Urothelium cell line (cell line): ENCODE data around the gene KANK2.

ENCODE experiments used
- DNase-seq: peaks from one replicate; pipeline ENCODE4 v3.0.0; 2011; ENCODE audit warnings: low spot score, mixed read lengths
- FAIRE-seq: peaks from 2 replicates; lab custom pipeline; 2011; peaks lifted over from hg19 to GRCh38; lab: Jason Lieb, UNC

KANK2 gene

GRCh38 chr19:11197291-11198174, at the start of gene KANK2:
KANK2 (minus strand) TSS chr19:11197545; CDS start chr19:11194511, 3,034 bp downstream.
- DNase-seq (peak; percentile 94), FAIRE-seq (no peak)

GRCh38 chr19:11246941-11247340, 49.6 kb upstream of the KANK2 start:
- FAIRE-seq (no peak), DNase-seq (no peak)

GRCh38 chr19:11244846-11245589, 47.7 kb upstream of the KANK2 start:
- DNase-seq (no peak), FAIRE-seq (no peak)

GRCh38 chr19:11243798-11244169, 46.4 kb upstream of the KANK2 start:
- DNase-seq (no peak), FAIRE-seq (no peak)

GRCh38 chr19:11242864-11243797, 45.8 kb upstream of the KANK2 start:
- DNase-seq (peak; percentile 89), FAIRE-seq (peak; percentile 42)

GRCh38 chr19:11242025-11242424, 44.7 kb upstream of the KANK2 start:
- DNase-seq: no peak
- no peak for FAIRE-seq

GRCh38 chr19:11240008-11240444, 42.7 kb upstream of the KANK2 start:
- DNase-seq (no peak), FAIRE-seq (no peak)

GRCh38 chr19:11239377-11240000, 42.1 kb upstream of the KANK2 start, which contains the start of gene ANGPTL8:
ANGPTL8 (plus strand) TSS chr19:11239619; CDS start chr19:11239638, 19 bp downstream.
- DNase-seq (no peak), FAIRE-seq (no peak)

- DNase-seq (no peak), FAIRE-seq (no peak)
These were observed 41.5 kb upstream of the KANK2 start for GRCh38 chr19:11238781-11239376.

- no peak for FAIRE-seq
These were observed 40.7 kb upstream of the KANK2 start for GRCh38 chr19:11238041-11238440.

GRCh38 chr19:11237321-11237720, 40.0 kb upstream of the KANK2 start:
- DNase-seq (no peak), FAIRE-seq (no peak)

More at GRCh38 chr19:11238041-11238440, 40.7 kb upstream of the KANK2 start:
- no peak for DNase-seq

GRCh38 chr19:11236324-11237301, 39.3 kb upstream of the KANK2 start:
- no peak for FAIRE-seq
- no peak for DNase-seq

- DNase-seq: no peak
- FAIRE-seq: no peak
These were observed 37.2 kb upstream of the KANK2 start for GRCh38 chr19:11234486-11235075.

- DNase-seq (no peak), FAIRE-seq (no peak)
These were observed 35.7 kb upstream of the KANK2 start for GRCh38 chr19:11233073-11233472.

- no peak for DNase-seq
- FAIRE-seq: no peak
These were observed 35.2 kb upstream of the KANK2 start for GRCh38 chr19:11232555-11232954.

- no peak for FAIRE-seq
- no peak for DNase-seq
These were observed 33.5 kb upstream of the KANK2 start for GRCh38 chr19:11230621-11231386.

GRCh38 chr19:11227195-11227886, 30.0 kb upstream of the KANK2 start:
- FAIRE-seq: no peak
- no peak for DNase-seq
